Panc1 (cell line): ENCODE data around the gene SPTLC2. TPM values are rescaled to one million over a fixed set of nuclear protein-coding genes. Genes with fewer than 3 reads are reported as not detected.

Experiments
- ATAC-seq: fragments of 200-7000 bp; cut with Tn5 transposase; 2 replicates; pipeline ENCODE4 v1.9.1; 2020; ENCODE audit warnings: mild to moderate bottlenecking, moderate library complexity
- BruUV-seq: library from RNA; stranded (reverse); fragments of 400-500 nt; replicated peaks from 2 replicates; lab custom pipeline; 2021; lab: Mats Ljungman, UMichigan
- CTCF ChIA-PET: fragments of 300-600 bp; sonication (Branson Sonifier 250); formaldehyde crosslinking; loops from one replicate; lab custom pipeline; 2022; ENCODE audit warnings: antibody characterized with exemption; lab: Charles Lee
- POLR2A ChIA-PET: fragments of 300-600 bp; sonication (Branson Sonifier 250); formaldehyde crosslinking; loops from one replicate; lab custom pipeline; 2022; ENCODE audit warnings: antibody characterized with exemption; lab: Charles Lee
- DNase-seq: peaks from one replicate; pipeline ENCODE4 v3.0.0-alpha.2; 2010; ENCODE audit warnings: low read depth, low spot score
- H3K27ac ChIP-seq: 2 replicates; pipeline ENCODE4 v1.5.1; 2011; ENCODE audit warnings: mild to moderate bottlenecking, low read length, inconsistent platforms
- H3K27me3 ChIP-seq: fragments of 200-500 bp; sonication (Bioruptor generic); 2 replicates; pipeline ENCODE4 v1.6.0; 2014; ENCODE audit warnings: low read length, inconsistent platforms; ENCODE audit not compliant: control insufficient read depth, insufficient read depth
- H3K36me3 ChIP-seq: fragments of 200-500 bp; sonication (Bioruptor generic); 2 replicates; pipeline ENCODE4 v1.5.1; 2014; ENCODE audit warnings: inconsistent platforms, mild to moderate bottlenecking, low read length, moderate library complexity; ENCODE audit not compliant: control insufficient read depth, insufficient read depth
- H3K4me1 ChIP-seq: 2 replicates; pipeline ENCODE4 v1.5.1; 2011; ENCODE audit warnings: inconsistent platforms, mild to moderate bottlenecking, low read length, moderate library complexity; ENCODE audit not compliant: control insufficient read depth, insufficient read depth
- H3K4me3 ChIP-seq, 2 experiments: 2 replicates each; pipeline ENCODE4 v1.5.1; 2011 to 2012; ENCODE audit warnings: low read depth in 2 of 2, low read length in 2 of 2, mild to moderate bottlenecking in 2 of 2, inconsistent platforms in 1 of 2, moderate library complexity in 1 of 2
- H3K9me3 ChIP-seq: fragments of 200-500 bp; sonication (Bioruptor generic); 2 replicates; pipeline ENCODE4 v1.5.1; 2014; ENCODE audit warnings: low read depth, mild to moderate bottlenecking, inconsistent platforms, low read length, moderate library complexity; ENCODE audit not compliant: control insufficient read depth, insufficient read depth
- CTCF ChIP-seq: fragments of 450-650 bp; IDR thresholded peaks from 2 replicates; pipeline ENCODE4 v1.5.1; 2017; ENCODE audit warnings: mild to moderate bottlenecking
- POLR2AphosphoS5 ChIP-seq: IDR thresholded peaks from 2 replicates; pipeline ENCODE4 v1.6.1; 2012; ENCODE audit warnings: mild to moderate bottlenecking, low read depth, low read length, moderate library complexity
- REST ChIP-seq, 2 experiments: IDR thresholded peaks; 2 replicates each; pipeline ENCODE4 v1.6.1; 2011 to 2012; ENCODE audit warnings: low read depth in 2 of 2, control low read depth in 1 of 2, low read length in 1 of 2, mild to moderate bottlenecking in 1 of 2, moderate library complexity in 1 of 2; ENCODE audit not compliant: insufficient read depth in 1 of 2
- SIN3A ChIP-seq: IDR thresholded peaks from 2 replicates; pipeline ENCODE4 v1.6.1; 2012; ENCODE audit warnings: low read depth, mild to moderate bottlenecking, low read length, moderate library complexity, borderline replicate concordance; ENCODE audit not compliant: insufficient read depth
- TCF7L2 ChIP-seq: IDR thresholded peaks from 2 replicates; pipeline ENCODE4 v1.6.1; 2011; ENCODE audit warnings: mild to moderate bottlenecking, low read depth, low read length, inconsistent platforms
- in situ Hi-C: cut with HindIII; loops from 2 replicates; pipeline ENCODE4 v1.10.0; 2016; ENCODE audit warnings: low sequenced_read_pairs, low pct_unique_long_range_greater_than_20kb
- intact Hi-C: fragments of 100-400 bp; cut with micrococcal nuclease; formaldehyde crosslinking; loops from one replicate; pipeline ENCODE4 v1.10.0; 2022; ENCODE audit not compliant: unreplicated experiment
- total RNA-seq: library from RNA; stranded (reverse); gene quantifications from one replicate; pipeline ENCODE4 v1.2.1, GENCODE V29; 2021; ENCODE audit not compliant: unreplicated experiment

The SPTLC2 gene
- total RNA-seq, 1 experiment from 2014 or later, result 21.0 TPM

- H3K27me3 ChIP-seq, result no peaks in the 10 kb centered on the region
- H3K36me3 ChIP-seq, result peaks cover 8% of the 10 kb centered on the region; the same call in 1 of the 2 replicates
- no peak for ATAC-seq
- POLR2A ChIA-PET, result no interaction called here
- CTCF ChIA-PET, result no interaction called here
- H3K27ac ChIP-seq, result peak overlapping the region; percentile 39; the same call in 1 of the 2 replicates
- intact Hi-C loops, result no loop called here
- H3K4me1 ChIP-seq, result peaks cover 15% of the 10 kb centered on the region
- TF ChIP-seq CTCF (no peak), POLR2AphosphoS5 (no peak), REST (IDR thresholded peaks at IDR 0.05; ENCODE audit: insufficient read depth in 1 of 2, low read depth in 2 of 2, low read length in 1 of 2) (no peak), SIN3A (no peak), TCF7L2 (no peak)
- no TSS peak for BruUV-seq
- in situ Hi-C loops, result no loop called here
- DNase-seq, result no peak
- H3K4me3 ChIP-seq, result no peak overlapping the region
- H3K9me3 ChIP-seq, result no peaks in the 10 kb centered on the region
These were observed 3.2 kb downstream of the SPTLC2 start for GRCh38 chr14:77613201-77613600.

GRCh38 chr14:77612011-77612620 lies 4.3 kb downstream of the SPTLC2 start:
- no peaks in the 10 kb centered on the region for H3K9me3 ChIP-seq
- intact Hi-C loops (no loop called here), in situ Hi-C loops (no loop called here)
- H3K27ac ChIP-seq, result peak overlapping the region; percentile 39; the same call in 1 of the 2 replicates
- ATAC-seq (no peak), DNase-seq (no peak)
- no TSS peak for BruUV-seq
- H3K4me3 ChIP-seq, result no peak overlapping the region
- TF ChIP-seq REST (IDR thresholded peaks at IDR 0.05; ENCODE audit: insufficient read depth in 1 of 2, low read depth in 2 of 2, low read length in 1 of 2), result no peak
- no peak for TF ChIP-seq TCF7L2
- no peak for TF ChIP-seq SIN3A
- TF ChIP-seq POLR2AphosphoS5, result no peak
- no peak for TF ChIP-seq CTCF
- H3K27me3 ChIP-seq, result no peaks in the 10 kb centered on the region
- peaks cover 8% of the 10 kb centered on the region; the same call in 1 of the 2 replicates for H3K36me3 ChIP-seq
- H3K4me1 ChIP-seq, result peaks cover 15% of the 10 kb centered on the region
- POLR2A ChIA-PET, result interaction anchor here (0.7 kb wide), 1 partner anchor 14 kb away, joined by 3 read pairs; no protein-coding TSS in a partner anchor
- CTCF ChIA-PET, result interaction anchor here (0.7 kb wide), 1 partner anchor 29 kb away, joined by 3 read pairs; no protein-coding TSS in a partner anchor
